ENCODE measurements around the gene MOV10. TPM values are rescaled to one million over a fixed set of nuclear protein-coding genes. Genes with fewer than 3 reads are reported as not detected.

The MOV10 gene
- total RNA-seq, 1 donor from 2014 or later: 47.5 TPM

GRCh38 chr1:112744009-112744578 is 69.6 kb downstream of the MOV10 start:
- Histone ChIP-seq H2AFZ (replicated peaks) (peak overlapping the region; percentile 58), H3K4me2 (peak overlapping the region; percentile 62), H3K9ac (no peak overlapping the region), H3F3A (ENCODE audit: low read depth) (no peaks in the 10 kb centered on the region), H3K9me3 (ENCODE audit: low read depth) (no peaks in the 10 kb centered on the region), H3K79me2 (ENCODE audit: low read depth) (no peaks in the 10 kb centered on the region), H4K20me1 (ENCODE audit: low read depth) (no peaks in the 10 kb centered on the region), H3K4me3 (peak overlapping the region; percentile 29), H3K36me3 (no peaks in the 10 kb centered on the region), H3K4me1 (no peaks in the 10 kb centered on the region), H3K27ac (no peak overlapping the region), H3K27me3 (peaks cover 52% of the 10 kb centered on the region)
- peak; percentile 68 for DNase-seq (ENCODE audit: low spot score)
- Mint-ChIP-seq H3K4me3 (no peak overlapping the region), H3K9me3 (peaks cover 14% of the 10 kb centered on the region), H3K27me3 (ENCODE audit: insufficient read depth, low read depth) (peaks cover 25% of the 10 kb centered on the region), H3K4me1 (no peaks in the 10 kb centered on the region), H3K27ac (no peak overlapping the region), H3K36me3 (peaks cover 5% of the 10 kb centered on the region)
- peak; percentile 93 for TF ChIP-seq EZH2 (IDR thresholded peaks at IDR 0.05)
- TF ChIP-seq CTCF (IDR thresholded peaks at IDR 0.05): peak; percentile 39
- no peak for TF ChIP-seq EZH2phosphoT487 (IDR thresholded peaks at IDR 0.05)

- Histone ChIP-seq H3K9ac (no peak overlapping the region), H3K27ac (no peak overlapping the region), H3K4me3 (no peak overlapping the region), H3F3A (ENCODE audit: low read depth) (no peaks in the 10 kb centered on the region), H3K4me2 (no peak overlapping the region), H2AFZ (replicated peaks) (no peak overlapping the region), H3K27me3 (peaks cover 31% of the 10 kb centered on the region), H3K4me1 (no peaks in the 10 kb centered on the region), H3K79me2 (ENCODE audit: low read depth) (no peaks in the 10 kb centered on the region), H3K36me3 (no peaks in the 10 kb centered on the region), H4K20me1 (ENCODE audit: low read depth) (no peaks in the 10 kb centered on the region), H3K9me3 (ENCODE audit: low read depth) (no peaks in the 10 kb centered on the region)
- no peak for TF ChIP-seq EZH2phosphoT487 (IDR thresholded peaks at IDR 0.05)
- TF ChIP-seq EZH2 (IDR thresholded peaks at IDR 0.05): no peak
- TF ChIP-seq CTCF (IDR thresholded peaks at IDR 0.05): no peak
- Mint-ChIP-seq H3K9me3 (peaks cover 10% of the 10 kb centered on the region), H3K4me1 (no peaks in the 10 kb centered on the region), H3K27me3 (ENCODE audit: insufficient read depth, low read depth) (peaks cover 15% of the 10 kb centered on the region), H3K27ac (no peak overlapping the region), H3K4me3 (no peak overlapping the region), H3K36me3 (peaks cover 5% of the 10 kb centered on the region)
- DNase-seq (ENCODE audit: low spot score): no peak
These were observed 73.9 kb downstream of the MOV10 start for GRCh38 chr1:112748396-112748795.

Small RNAs within 50 kb of the gene (small RNA-seq; reads per million reads assigned to genes)
- gene RNU7-70P: not detected

Other genes starting within 250 kb of the MOV10 start
- 1.6 and 2.9 TPM in 2 replicates for gene WNT2B, start 165.7 kb upstream of the MOV10 start, total RNA-seq (ENCODE audit: low replicate concordance)
- 18.7 and 26.1 TPM in 2 replicates for gene ST7L, start 55.5 kb upstream of the MOV10 start, total RNA-seq (ENCODE audit: low replicate concordance)
- gene CAPZA1, start 54.8 kb upstream of the MOV10 start, total RNA-seq (ENCODE audit: low replicate concordance): 144 and 218 TPM in 2 replicates
- 36.3 and 41.8 TPM in 2 replicates for gene RHOC, start 32.5 kb downstream of the MOV10 start, total RNA-seq (ENCODE audit: low replicate concordance)
- gene PPM1J, start 40.7 kb downstream of the MOV10 start, total RNA-seq (ENCODE audit: low replicate concordance): 1.8 and 2.7 TPM in 2 replicates